ENCODE results near the gene RELL2. TPM values are rescaled to one million over a fixed set of nuclear protein-coding genes. Genes with fewer than 3 reads are reported as not detected.
"Not testable (repeated sequence)": the region's sequence is repeated elsewhere in the genome, so short reads cannot be mapped to it uniquely, and the experiment has no call there.

The RELL2 gene
- total RNA-seq, 1 experiment from 2014 or later = 3.3 TPM

GRCh38 chr5:141608046-141608445 lies 28.8 kb upstream of the RELL2 start:
- Histone ChIP-seq H4K20me1 (ENCODE audit: insufficient read depth) (peaks cover 47% of the 10 kb centered on the region), H3K27ac (0 out of 2 replicates have a peak overlapping the region, but pooled peaks have one; percentile 17), H3K4me3 (no peak overlapping the region), H3K36me3 (ENCODE audit: low read depth) (no peaks in the 10 kb centered on the region), H3K9me2 (ENCODE audit: insufficient read depth) (no peaks in the 10 kb centered on the region), H3F3A (ENCODE audit: insufficient read depth, low read depth) (peaks cover 33% of the 10 kb centered on the region), H2AFZ (no peak overlapping the region), H3K27me3 (ENCODE audit: insufficient read depth, low read depth) (no peaks in the 10 kb centered on the region), H3K4me1 (replicated peaks; ENCODE audit: insufficient read depth) (peaks cover 24% of the 10 kb centered on the region), H3K4me2 (no peak overlapping the region), H3K9me3 (ENCODE audit: insufficient read depth, low read depth) (no peaks in the 10 kb centered on the region), H3K79me2 (ENCODE audit: low read depth) (peaks cover 89% of the 10 kb centered on the region)
- TF ChIP-seq EZH2 (IDR thresholded peaks at IDR 0.05; ENCODE audit: low read depth) = no peak
- TF ChIP-seq CTCF (conservative IDR thresholded peaks at IDR 0.05) = no peak
- ChIA-PET POLR2A (ENCODE audit: unreplicated experiment) (no interaction called here), CTCF (interaction anchor here (0.5 to 0.6 kb wide), 2 partner anchors 38 to 1439 kb away, joined by 3 to 11 read pairs; no protein-coding TSS in a partner anchor)
- intact Hi-C loops (cut with micrococcal nuclease; ENCODE audit: unreplicated experiment) = no loop called here
- no TSS peak for BruUV-seq (replicated peaks)
- no peak for DNase-seq

GRCh38 chr5:141608557-141608956 lies 28.2 kb upstream of the RELL2 start:
- Histone ChIP-seq H3K4me2 (no peak overlapping the region), H3K9me3 (ENCODE audit: insufficient read depth, low read depth) (no peaks in the 10 kb centered on the region), H3K27me3 (ENCODE audit: insufficient read depth, low read depth) (no peaks in the 10 kb centered on the region), H2AFZ (no peak overlapping the region), H3K4me3 (no peak overlapping the region), H3K27ac (0 out of 2 replicates have a peak overlapping the region, but pooled peaks have one; percentile 17), H3K4me1 (replicated peaks; ENCODE audit: insufficient read depth) (peaks cover 19% of the 10 kb centered on the region), H3K9me2 (ENCODE audit: insufficient read depth) (no peaks in the 10 kb centered on the region), H3F3A (ENCODE audit: insufficient read depth, low read depth) (peaks cover 32% of the 10 kb centered on the region), H3K79me2 (ENCODE audit: low read depth) (peaks cover 89% of the 10 kb centered on the region), H3K36me3 (ENCODE audit: low read depth) (peaks cover 3% of the 10 kb centered on the region; the same call in 1 of the 2 replicates), H4K20me1 (ENCODE audit: insufficient read depth) (peaks cover 48% of the 10 kb centered on the region)
- ChIA-PET CTCF (no interaction called here), POLR2A (ENCODE audit: unreplicated experiment) (no interaction called here)
- intact Hi-C loops (cut with micrococcal nuclease; ENCODE audit: unreplicated experiment) = no loop called here
- TF ChIP-seq EZH2 (IDR thresholded peaks at IDR 0.05; ENCODE audit: low read depth) (no peak), CTCF (conservative IDR thresholded peaks at IDR 0.05) (no peak)
- BruUV-seq (replicated peaks) = no TSS peak
- DNase-seq = no peak

- intact Hi-C loops (cut with micrococcal nuclease; ENCODE audit: unreplicated experiment) = no loop called here
Observed at GRCh38 chr5:141609044-141609443, 27.8 kb upstream of the RELL2 start.

GRCh38 chr5:141609921-141610320 lies 26.9 kb upstream of the RELL2 start:
- DNase-seq; POLR2A ChIA-PET (ENCODE audit: unreplicated experiment); H3K9me2 ChIP-seq (ENCODE audit: insufficient read depth); intact Hi-C loops (cut with micrococcal nuclease; ENCODE audit: unreplicated experiment); H3K4me1 ChIP-seq (replicated peaks; ENCODE audit: insufficient read depth); H3K4me3 ChIP-seq; H3K27me3 ChIP-seq (ENCODE audit: insufficient read depth, low read depth); H3K9me3 ChIP-seq (ENCODE audit: insufficient read depth, low read depth); H3K36me3 ChIP-seq (ENCODE audit: low read depth); CTCF ChIA-PET; BruUV-seq (replicated peaks); H3K4me2 ChIP-seq; H2AFZ ChIP-seq: not testable (repeated sequence)
- H4K20me1 ChIP-seq (ENCODE audit: insufficient read depth) = peaks cover 52% of the 10 kb centered on the region
- peaks cover 22% of the 10 kb centered on the region for H3F3A ChIP-seq (ENCODE audit: insufficient read depth, low read depth)
- H3K79me2 ChIP-seq (ENCODE audit: low read depth) = peaks cover 94% of the 10 kb centered on the region
- H3K27ac ChIP-seq = peak overlapping the region; percentile 9; the same call in 1 of the 2 replicates

More at GRCh38 chr5:141609044-141609443, 27.8 kb upstream of the RELL2 start:
- Histone ChIP-seq H3K4me1 (replicated peaks; ENCODE audit: insufficient read depth) (peaks cover 15% of the 10 kb centered on the region), H3F3A (ENCODE audit: insufficient read depth, low read depth) (peaks cover 27% of the 10 kb centered on the region), H2AFZ (no peak overlapping the region), H3K27ac (peak overlapping the region; percentile 9), H3K27me3 (ENCODE audit: insufficient read depth, low read depth) (no peaks in the 10 kb centered on the region), H3K79me2 (ENCODE audit: low read depth) (peaks cover 89% of the 10 kb centered on the region), H3K4me2 (no peak overlapping the region), H3K36me3 (ENCODE audit: low read depth) (peaks cover 4% of the 10 kb centered on the region; the same call in 1 of the 2 replicates), H3K9me3 (ENCODE audit: insufficient read depth, low read depth) (no peaks in the 10 kb centered on the region), H4K20me1 (ENCODE audit: insufficient read depth) (peaks cover 48% of the 10 kb centered on the region), H3K9me2 (ENCODE audit: insufficient read depth) (no peaks in the 10 kb centered on the region), H3K4me3 (no peak overlapping the region)
- no peak for DNase-seq
- BruUV-seq (replicated peaks) = no TSS peak
- POLR2A ChIA-PET (ENCODE audit: unreplicated experiment) = no interaction called here
- CTCF ChIA-PET = no interaction called here
- TF ChIP-seq CTCF (conservative IDR thresholded peaks at IDR 0.05) (no peak), EZH2 (IDR thresholded peaks at IDR 0.05; ENCODE audit: low read depth) (no peak)

Data from PC-9 (cell line).